NCI-H2081 treated with DMSO at 0.1 percent for 48 hours (cell line): ENCODE data around the gene ZNF277.

Source experiments
- DNase-seq: peaks from one replicate; lab custom pipeline; 2025; lab: John Stamatoyannopoulos, UW

The ZNF277 gene

DNA sequence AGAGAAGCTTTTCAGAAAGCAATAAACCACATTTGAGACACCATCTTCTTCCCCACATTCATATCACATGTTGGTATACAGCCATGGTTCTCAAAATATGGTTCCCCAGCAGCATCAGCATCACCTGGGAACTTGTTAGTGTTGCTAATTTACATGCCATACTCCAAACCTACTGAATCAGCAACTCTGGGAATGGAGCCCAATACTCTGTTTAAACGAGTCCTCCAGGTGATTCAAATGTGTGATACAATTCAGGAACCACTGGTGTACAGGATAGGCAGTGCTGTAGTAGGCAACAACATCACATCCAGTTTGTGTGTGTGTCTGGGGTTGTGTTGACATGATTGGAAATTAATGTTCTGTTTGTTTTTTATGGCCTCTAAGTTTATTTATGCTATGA, 47.7 kb downstream of the ZNF277 start:
- no peak for DNase-seq

GRCh38 chr7:112254709-112255387, 48.4 kb downstream of the ZNF277 start:
- no peak for DNase-seq

DNA sequence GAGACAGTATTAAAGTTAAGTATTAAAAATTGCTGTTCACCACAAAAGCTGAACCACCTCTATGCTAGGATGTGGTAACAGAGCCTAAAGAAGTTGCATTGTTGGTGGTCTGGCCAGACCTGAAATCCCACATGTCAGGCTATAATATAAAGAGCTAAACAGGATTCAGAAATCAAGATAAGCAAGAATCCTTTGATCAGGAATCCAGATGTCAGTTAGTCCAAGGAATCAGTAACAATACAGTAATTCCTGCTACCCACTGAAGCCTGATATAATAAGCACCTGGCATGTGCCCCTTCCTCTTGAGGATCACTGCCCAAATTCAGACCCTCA, 48.9 kb downstream of the ZNF277 start:
- DNase-seq, result no peak

GRCh38 chr7:112257073-112257472, 50.6 kb downstream of the ZNF277 start:
- DNase-seq, result no peak

DNA sequence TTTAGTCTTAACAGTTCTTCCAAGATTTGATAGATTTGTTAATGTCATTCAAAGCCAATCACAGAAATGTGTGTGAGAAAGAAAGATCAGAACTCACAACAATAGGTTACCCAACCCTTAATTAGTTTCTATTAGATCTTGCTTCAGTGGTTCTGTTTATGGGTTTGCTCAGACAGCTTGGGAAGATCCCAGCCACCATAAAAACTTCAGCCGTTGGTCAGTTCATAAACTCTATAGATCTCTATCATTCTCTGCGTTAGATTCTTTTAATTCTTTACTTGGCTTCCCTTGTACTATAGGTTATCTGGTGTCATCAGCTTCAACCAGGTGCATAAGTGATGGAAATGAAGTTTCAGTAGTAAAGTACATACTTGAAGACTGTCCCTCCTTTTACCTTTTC, 54.4 kb downstream of the ZNF277 start:
- no peak for DNase-seq

- no peak for DNase-seq
Observed at GRCh38 chr7:112262036-112262435, 55.5 kb downstream of the ZNF277 start.

DNA sequence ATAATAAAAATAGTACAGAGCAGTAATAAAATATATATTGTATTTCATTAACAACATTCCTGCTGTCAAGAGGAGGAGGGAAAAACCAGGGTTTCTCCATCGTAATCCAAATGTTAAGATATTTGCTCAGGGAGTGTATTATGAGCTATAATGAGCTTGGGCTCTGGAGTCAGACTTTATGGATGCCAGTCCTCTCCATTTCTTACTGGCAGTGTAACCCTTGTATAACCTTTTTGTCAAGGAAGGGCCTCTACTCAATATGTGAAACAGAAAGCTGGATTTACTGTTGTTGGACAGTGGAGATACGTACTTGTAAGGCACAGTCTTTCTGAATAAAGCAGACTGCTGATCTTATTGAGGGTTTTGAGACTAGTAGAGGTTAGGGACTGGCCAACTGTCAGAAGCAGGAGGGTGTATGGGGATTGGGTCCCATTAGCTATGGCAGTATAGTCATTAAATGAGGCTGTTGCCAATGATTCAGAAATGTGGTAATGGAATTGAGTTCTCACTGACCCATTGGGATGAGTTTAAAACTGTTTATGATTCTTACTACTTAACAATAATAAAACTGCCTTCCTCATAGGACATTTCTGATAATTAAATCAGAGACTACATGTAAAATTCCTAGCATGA, 56.5 kb downstream of the ZNF277 start:
- DNase-seq, result no peak

GRCh38 chr7:112263519-112263918, 57.0 kb downstream of the ZNF277 start:
- no peak for DNase-seq

DNA sequence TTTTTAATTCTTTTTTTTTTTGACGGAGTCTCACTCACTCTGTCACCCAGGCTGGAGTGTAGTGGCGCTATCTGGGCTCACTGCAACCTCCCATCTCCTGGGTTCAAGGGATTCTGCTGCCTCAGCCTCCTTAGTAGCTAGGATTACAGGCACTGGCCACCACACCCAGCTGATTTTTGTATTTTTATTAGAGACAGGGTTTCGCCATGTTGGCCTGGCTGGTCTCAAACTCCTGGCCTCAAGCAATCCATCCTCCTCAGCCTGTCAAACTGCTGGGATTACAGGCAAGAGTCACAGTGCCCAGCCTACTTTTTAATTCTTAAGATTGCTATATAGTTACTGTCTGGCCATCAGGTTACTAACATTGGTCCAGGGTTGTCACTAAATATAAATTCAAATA, 59.6 kb downstream of the ZNF277 start:
- DNase-seq, result no peak

DNA sequence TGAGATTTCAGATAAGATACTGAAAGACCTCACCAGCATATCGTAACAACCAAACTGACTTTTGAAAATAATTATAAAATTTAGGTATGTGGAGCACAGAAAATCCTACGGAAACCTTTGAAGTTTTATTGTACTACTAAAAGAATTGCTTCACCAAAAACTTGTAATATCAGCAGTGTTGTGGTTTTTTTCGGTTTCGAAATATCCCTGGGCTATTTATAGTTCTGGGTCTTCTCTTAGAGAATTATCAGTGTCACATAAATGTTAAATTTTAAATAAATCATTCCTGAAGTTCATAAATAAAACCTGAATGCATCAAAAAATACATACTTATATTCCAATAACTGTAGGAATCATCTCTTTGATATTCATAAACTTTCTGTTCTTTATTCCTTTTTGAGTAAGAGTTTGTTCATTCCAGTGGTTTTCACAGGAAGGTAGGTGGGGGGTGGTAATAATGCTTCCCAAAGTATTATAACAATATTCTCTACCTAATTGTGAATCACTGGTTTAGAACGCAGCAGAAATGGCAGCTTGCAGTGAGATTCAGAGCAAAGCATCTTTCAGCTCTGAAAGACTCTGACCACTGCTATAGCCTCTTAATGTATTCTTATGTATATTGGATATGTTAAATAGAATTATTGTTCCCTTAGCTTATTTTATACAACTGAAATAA, 60.2 kb downstream of the ZNF277 start:
- DNase-seq, result no peak

DNA sequence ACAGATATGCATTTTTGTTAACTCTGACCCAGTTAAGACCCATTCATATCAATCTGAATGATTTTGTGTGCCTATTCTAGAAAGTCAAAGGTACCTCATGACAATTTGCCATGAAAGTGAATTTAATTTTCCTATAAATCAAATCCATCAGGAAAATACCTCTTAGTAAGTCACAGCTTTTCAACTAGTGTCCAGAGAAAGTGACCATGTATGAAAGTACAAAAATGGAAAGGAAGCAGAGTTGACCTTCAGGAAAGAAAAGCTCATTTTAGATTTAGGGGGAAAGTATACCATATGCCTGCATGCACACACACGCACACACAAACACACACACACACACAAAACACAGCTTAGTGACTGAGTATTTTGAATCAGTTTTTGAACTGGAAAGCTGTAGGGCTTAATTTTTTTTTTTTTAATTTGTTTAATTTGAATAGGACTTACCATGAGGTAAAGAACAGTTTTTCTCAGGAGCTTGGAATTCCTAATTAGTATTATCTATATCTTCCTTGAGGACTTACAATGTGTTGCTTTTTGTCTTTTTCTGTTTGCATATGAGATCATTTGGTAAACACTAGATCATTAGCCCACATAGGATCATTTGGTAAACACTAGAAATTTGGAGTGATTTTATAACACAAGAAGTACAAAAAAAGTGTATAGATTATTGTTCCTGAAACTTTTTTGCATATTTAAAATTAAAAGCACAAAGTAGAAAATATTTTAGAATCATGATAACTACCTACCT, 61.6 kb downstream of the ZNF277 start:
- DNase-seq, result no peak

DNA sequence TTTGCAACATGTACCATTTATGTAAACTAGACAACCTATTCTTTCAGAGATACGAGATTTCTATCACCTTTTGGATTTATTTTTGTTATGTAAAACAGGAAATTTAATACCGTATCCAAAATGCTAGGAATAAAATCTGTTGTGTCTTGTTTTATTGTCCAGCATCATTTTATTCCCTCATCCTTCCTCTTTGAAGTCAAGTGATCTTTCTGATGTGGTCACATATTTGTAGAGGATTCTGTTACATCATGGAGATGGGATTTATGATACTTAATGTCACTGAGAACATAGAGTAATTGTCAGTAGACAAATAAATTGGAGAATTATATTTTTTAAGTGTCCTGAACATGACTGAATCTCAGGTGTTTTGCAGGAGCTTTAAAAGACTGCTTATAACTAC, 64.7 kb downstream of the ZNF277 start:
- DNase-seq, result no peak

- DNase-seq, result no peak
Observed at GRCh38 chr7:112272921-112273561, 66.5 kb downstream of the ZNF277 start.

DNA sequence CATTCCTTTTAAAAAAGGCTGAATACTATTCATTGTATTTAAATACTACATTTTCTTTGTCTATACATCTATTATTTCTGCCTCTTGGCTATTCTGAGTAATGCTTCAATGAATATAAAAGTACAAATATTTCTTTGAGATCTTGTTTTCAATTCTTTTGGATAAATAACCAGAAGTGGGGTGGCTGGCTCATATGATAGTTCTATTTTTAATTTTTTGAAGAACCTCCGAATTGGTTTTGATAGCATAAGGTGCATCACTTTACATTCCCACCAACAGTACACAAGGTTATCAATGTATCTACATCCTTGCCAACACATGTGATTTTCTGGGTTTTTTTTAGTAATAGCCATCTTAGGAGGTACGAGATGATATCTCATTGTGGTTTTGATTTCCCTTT, 72.5 kb downstream of the ZNF277 start:
- no peak for DNase-seq

- no peak for DNase-seq
Observed at GRCh38 chr7:112280267-112280666, 73.8 kb downstream of the ZNF277 start.

- DNase-seq, result no peak
Observed at GRCh38 chr7:112282476-112283188, 76.1 kb downstream of the ZNF277 start.

GRCh38 chr7:112283382-112283910, 77.0 kb downstream of the ZNF277 start:
- DNase-seq, result no peak

GRCh38 chr7:112286250-112287086, 80.0 kb downstream of the ZNF277 start:
- peak; percentile 99 for DNase-seq

DNA sequence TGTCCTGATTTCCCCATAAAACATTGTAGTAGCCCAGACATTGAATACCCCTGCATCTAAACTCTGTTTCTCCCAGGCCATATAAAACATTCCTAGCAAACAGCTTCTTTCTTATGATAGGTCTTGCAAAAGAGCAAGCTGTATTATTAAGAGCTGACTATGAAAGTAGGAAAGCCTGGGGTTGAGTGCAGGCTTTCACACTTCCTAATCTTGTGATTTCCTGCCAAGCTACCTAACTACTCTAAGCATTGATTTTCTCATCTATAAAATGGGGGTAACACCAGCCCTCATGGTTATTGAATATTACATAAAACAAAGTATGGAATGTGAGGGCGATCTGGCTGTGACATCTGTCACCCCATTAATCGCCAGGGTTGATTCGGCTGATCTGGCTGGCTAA, 81.8 kb downstream of the ZNF277 start:
- DNase-seq, result no peak

DNA sequence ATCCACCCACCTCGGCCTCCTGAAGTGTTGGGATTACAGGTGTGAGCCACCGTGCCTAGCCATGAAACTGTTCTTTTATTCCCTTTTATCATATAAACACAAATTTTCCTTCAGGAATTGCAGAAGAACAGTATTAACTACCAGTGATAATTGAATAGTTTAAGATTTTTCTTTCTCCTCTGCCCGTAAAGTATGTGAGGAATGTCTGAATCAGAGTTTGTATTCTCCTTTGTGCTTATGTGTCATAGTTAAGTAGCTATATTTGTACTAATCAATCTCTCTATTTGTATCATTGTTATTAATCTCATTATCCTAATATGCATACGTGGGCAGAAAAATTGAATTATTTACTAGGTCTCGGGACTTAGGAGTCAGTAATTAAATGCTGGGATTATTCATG, 83.6 kb downstream of the ZNF277 start:
- no peak for DNase-seq

- no peak for DNase-seq
Observed at GRCh38 chr7:112292162-112292561, 85.7 kb downstream of the ZNF277 start.
